ENCODE data around the gene LMTK3.
A peak's percentile ranks its signal among the peaks of the same experiment; 100 is the strongest.

The LMTK3 gene

DNA sequence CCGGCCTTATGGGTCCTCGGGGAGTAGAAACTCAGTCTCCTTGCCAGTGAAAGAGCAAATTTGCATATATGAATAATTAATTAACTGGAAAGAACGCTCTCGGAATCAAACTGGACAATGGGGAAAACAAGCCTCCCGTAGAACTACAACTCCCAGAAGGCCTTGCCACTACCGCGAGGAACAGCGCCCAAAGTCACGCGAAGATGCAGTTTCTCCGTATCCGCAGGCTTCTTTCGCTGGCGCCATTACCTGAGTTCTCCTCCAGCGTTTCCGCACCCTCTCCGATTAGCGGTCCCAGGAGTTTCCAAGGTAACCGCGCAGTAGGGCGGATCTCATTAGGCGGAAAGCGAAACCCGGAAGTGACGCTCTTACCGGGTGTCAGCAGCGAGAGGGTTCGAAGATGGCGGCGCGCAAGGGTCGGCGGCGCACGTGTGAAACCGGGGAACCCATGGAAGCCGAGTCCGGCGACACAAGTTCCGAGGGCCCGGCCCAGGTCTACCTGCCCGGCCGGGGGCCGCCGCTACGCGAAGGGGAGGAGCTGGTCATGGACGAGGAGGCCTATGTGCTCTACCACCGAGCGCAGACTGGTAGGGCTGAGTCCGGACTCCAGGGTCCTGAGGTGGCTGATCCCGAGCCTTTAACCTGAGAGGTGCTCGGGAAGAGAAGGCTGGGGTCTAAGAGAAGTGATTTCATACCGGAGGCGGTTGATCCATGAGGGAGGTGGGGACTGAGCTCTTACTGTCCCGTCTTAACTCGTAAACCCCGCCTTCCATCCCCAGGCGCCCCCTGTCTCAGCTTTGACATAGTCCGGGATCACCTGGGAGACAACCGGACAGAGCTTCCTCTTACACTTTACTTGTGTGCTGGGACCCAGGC lies 65.8 kb downstream of the LMTK3 start, which contains the start of gene GRWD1:
Gene GRWD1, plus strand, starts transcription at position 378 of the 876 bp plus-strand sequence. Its CDS starts 23 bp downstream, at position 401.
- no peak within 1 kb of the TSS for H2BK5ac ChIP-seq (ENCODE audit: low read depth, low read length, poor library complexity, severe bottlenecking)
- peak within 1 kb of the TSS; percentile 91 for H2AK5ac ChIP-seq (ENCODE audit: low read length, severe bottlenecking)
- WGBS, result under 1% methylated on average over 61 of the region's 61 CpGs
- H2AFZ ChIP-seq (ENCODE audit: low read depth, low read length), result peak within 1 kb of the TSS; percentile 94
- peak within 1 kb of the TSS; percentile 27 to 55 for H3K4ac ChIP-seq (ENCODE audit: low read depth in 1 of 2, low read length in 2 of 2)
- peaks cover 18% of the 10 kb centered on the region for H3K4me1 ChIP-seq (ENCODE audit: control insufficient read depth, insufficient read depth, low read depth, low read length)
- peaks cover 41% of the 10 kb centered on the region for H3K79me1 ChIP-seq (replicated peaks; ENCODE audit: low read length, poor library complexity, severe bottlenecking)
- H3K27ac ChIP-seq (ENCODE audit: low read length, poor library complexity, severe bottlenecking), result peak within 1 kb of the TSS; percentile 81
- H4K8ac ChIP-seq (ENCODE audit: low read length), result peak within 1 kb of the TSS; percentile 4
- no peak within 1 kb of the TSS for H2BK12ac ChIP-seq (ENCODE audit: low read length in 2 of 2)
- H3K27me3 ChIP-seq (ENCODE audit: control insufficient read depth in 1 of 2, insufficient read depth in 1 of 2, low read length in 2 of 2), result no peaks in the 10 kb centered on the region
- H4K91ac ChIP-seq (ENCODE audit: low read length), result peak within 1 kb of the TSS; percentile 65
- peak; percentile 98 for DNase-seq
- H3K4me3 ChIP-seq (ENCODE audit: insufficient read depth in 1 of 2, low read depth in 1 of 2, low read length in 2 of 2), result peak within 1 kb of the TSS; percentile 89 to 98
- peak within 1 kb of the TSS; percentile 25 to 69 for H3K18ac ChIP-seq (ENCODE audit: low read depth in 1 of 2, low read length in 2 of 2)
- peak within 1 kb of the TSS; percentile 82 for H2BK15ac ChIP-seq (ENCODE audit: low read depth, poor library complexity, severe bottlenecking)
- peak within 1 kb of the TSS; percentile 96 for H3K4me2 ChIP-seq (ENCODE audit: low read length, poor library complexity, severe bottlenecking)
- H3K23ac ChIP-seq (ENCODE audit: low read length in 2 of 2), result no peak within 1 kb of the TSS
- no peak within 1 kb of the TSS for H2BK120ac ChIP-seq (ENCODE audit: low read depth, low read length)
- peak within 1 kb of the TSS; percentile 95 for H3K9ac ChIP-seq (ENCODE audit: low read length)
- H3K9me3 ChIP-seq (ENCODE audit: control insufficient read depth, low read length), result no peaks in the 10 kb centered on the region
- H3K36me3 ChIP-seq (ENCODE audit: control insufficient read depth in 1 of 2, insufficient read depth in 2 of 2, low read depth in 1 of 2, low read length in 2 of 2), result peaks cover 35 to 41% of the 10 kb centered on the region in 2 experiments
- peak within 1 kb of the TSS in 1 of 2 experiments; percentile 79 for H3K14ac ChIP-seq (ENCODE audit: low read length in 2 of 2)

DNA sequence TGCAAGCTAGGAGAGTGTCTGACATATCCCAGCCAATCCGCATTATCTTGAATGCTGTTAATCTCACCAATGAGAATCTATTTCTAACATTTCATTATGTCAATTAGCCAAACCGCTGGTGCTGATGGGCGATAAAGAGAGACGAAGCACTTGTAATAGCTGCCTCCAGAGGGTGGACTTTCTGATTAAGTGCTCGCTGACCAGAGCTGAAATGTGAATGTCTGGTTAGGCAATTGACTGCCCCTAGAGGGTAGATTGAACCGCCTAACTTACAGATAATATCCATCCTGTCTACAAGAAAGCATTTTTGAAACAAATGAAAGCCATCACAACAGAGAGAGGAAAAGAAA lies 66.4 kb downstream of the LMTK3 start:
- no peaks in the 10 kb centered on the region for H3K9me3 ChIP-seq (ENCODE audit: control insufficient read depth, low read length)
- H2AK5ac ChIP-seq (ENCODE audit: low read length, severe bottlenecking), result no peak overlapping the region
- H3K9ac ChIP-seq (ENCODE audit: low read length), result peak overlapping the region; percentile 95
- peaks cover 17% of the 10 kb centered on the region for H3K4me1 ChIP-seq (ENCODE audit: control insufficient read depth, insufficient read depth, low read depth, low read length)
- no peak overlapping the region for H4K8ac ChIP-seq (ENCODE audit: low read length)
- no peak overlapping the region for H3K23ac ChIP-seq (ENCODE audit: low read length in 2 of 2)
- H2BK15ac ChIP-seq (ENCODE audit: low read depth, poor library complexity, severe bottlenecking), result no peak overlapping the region
- H3K79me1 ChIP-seq (replicated peaks; ENCODE audit: low read length, poor library complexity, severe bottlenecking), result peaks cover 36% of the 10 kb centered on the region
- peak overlapping the region; percentile 88 for H3K4me2 ChIP-seq (ENCODE audit: low read length, poor library complexity, severe bottlenecking)
- H3K4ac ChIP-seq (ENCODE audit: low read depth in 1 of 2, low read length in 2 of 2), result peak overlapping the region in 1 of 2 experiments; percentile 44
- peak overlapping the region in 1 of 2 experiments; percentile 69 for H3K18ac ChIP-seq (ENCODE audit: low read depth in 1 of 2, low read length in 2 of 2)
- H2BK12ac ChIP-seq (ENCODE audit: low read length in 2 of 2), result no peak overlapping the region
- H4K91ac ChIP-seq (ENCODE audit: low read length), result no peak overlapping the region
- H3K4me3 ChIP-seq (ENCODE audit: insufficient read depth in 1 of 2, low read depth in 1 of 2, low read length in 2 of 2), result peak overlapping the region in 1 of 2 experiments; percentile 89
- H3K27me3 ChIP-seq (ENCODE audit: control insufficient read depth in 1 of 2, insufficient read depth in 1 of 2, low read length in 2 of 2), result no peaks in the 10 kb centered on the region
- no peak overlapping the region for H3K14ac ChIP-seq (ENCODE audit: low read length in 2 of 2)
- peak overlapping the region; percentile 81 for H3K27ac ChIP-seq (ENCODE audit: low read length, poor library complexity, severe bottlenecking)
- no peak overlapping the region for H2AFZ ChIP-seq (ENCODE audit: low read depth, low read length)
- DNase-seq, result peak; percentile 91
- no peak overlapping the region for H2BK5ac ChIP-seq (ENCODE audit: low read depth, low read length, poor library complexity, severe bottlenecking)
- 6% methylated on average over 6 of the region's 6 CpGs for WGBS
- H2BK120ac ChIP-seq (ENCODE audit: low read depth, low read length), result no peak overlapping the region
- peaks cover 29 to 35% of the 10 kb centered on the region in 2 experiments for H3K36me3 ChIP-seq (ENCODE audit: control insufficient read depth in 1 of 2, insufficient read depth in 2 of 2, low read depth in 1 of 2, low read length in 2 of 2)

DNA sequence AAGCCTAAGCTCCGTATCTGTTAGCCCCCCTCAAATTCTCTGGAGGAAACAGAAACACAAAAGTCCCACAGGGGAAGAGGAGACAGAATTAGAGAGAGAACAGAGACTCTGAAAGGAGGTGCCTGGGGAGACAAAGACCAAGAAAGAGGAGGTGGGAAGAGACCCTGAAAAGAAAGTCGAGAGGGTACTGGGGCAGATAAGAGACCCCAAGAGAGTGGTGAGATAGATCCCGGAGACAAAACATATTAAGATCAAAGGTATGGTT lies 66.8 kb downstream of the LMTK3 start:
- Histone ChIP-seq H3K23ac (ENCODE audit: low read length in 2 of 2) (no peak overlapping the region), H4K91ac (ENCODE audit: low read length) (peak overlapping the region; percentile 65), H3K4me1 (ENCODE audit: control insufficient read depth, insufficient read depth, low read depth, low read length) (peaks cover 17% of the 10 kb centered on the region), H3K18ac (ENCODE audit: low read depth in 1 of 2, low read length in 2 of 2) (peak overlapping the region in 1 of 2 experiments; percentile 69), H2AK5ac (ENCODE audit: low read length, severe bottlenecking) (peak overlapping the region; percentile 91), H3K27ac (ENCODE audit: low read length, poor library complexity, severe bottlenecking) (peak overlapping the region; percentile 81), H3K36me3 (ENCODE audit: control insufficient read depth in 1 of 2, insufficient read depth in 2 of 2, low read depth in 1 of 2, low read length in 2 of 2) (peaks cover 26 to 32% of the 10 kb centered on the region in 2 experiments), H4K8ac (ENCODE audit: low read length) (no peak overlapping the region), H2AFZ (ENCODE audit: low read depth, low read length) (no peak overlapping the region), H3K27me3 (ENCODE audit: control insufficient read depth in 1 of 2, insufficient read depth in 1 of 2, low read length in 2 of 2) (no peaks in the 10 kb centered on the region), H3K9me3 (ENCODE audit: control insufficient read depth, low read length) (no peaks in the 10 kb centered on the region), H3K14ac (ENCODE audit: low read length in 2 of 2) (no peak overlapping the region), H3K4me3 (ENCODE audit: insufficient read depth in 1 of 2, low read depth in 1 of 2, low read length in 2 of 2) (peak overlapping the region in 1 of 2 experiments; percentile 89), H2BK120ac (ENCODE audit: low read depth, low read length) (no peak overlapping the region), H2BK12ac (ENCODE audit: low read length in 2 of 2) (no peak overlapping the region), H2BK15ac (ENCODE audit: low read depth, poor library complexity, severe bottlenecking) (no peak overlapping the region), H3K4me2 (ENCODE audit: low read length, poor library complexity, severe bottlenecking) (peak overlapping the region; percentile 88), H2BK5ac (ENCODE audit: low read depth, low read length, poor library complexity, severe bottlenecking) (no peak overlapping the region), H3K79me1 (replicated peaks; ENCODE audit: low read length, poor library complexity, severe bottlenecking) (peaks cover 32% of the 10 kb centered on the region), H3K4ac (ENCODE audit: low read depth in 1 of 2, low read length in 2 of 2) (peak overlapping the region in 1 of 2 experiments; percentile 44), H3K9ac (ENCODE audit: low read length) (peak overlapping the region; percentile 95)
- 92% methylated on average over 3 of the region's 3 CpGs for WGBS
- DNase-seq, result peak; percentile 14

DNA sequence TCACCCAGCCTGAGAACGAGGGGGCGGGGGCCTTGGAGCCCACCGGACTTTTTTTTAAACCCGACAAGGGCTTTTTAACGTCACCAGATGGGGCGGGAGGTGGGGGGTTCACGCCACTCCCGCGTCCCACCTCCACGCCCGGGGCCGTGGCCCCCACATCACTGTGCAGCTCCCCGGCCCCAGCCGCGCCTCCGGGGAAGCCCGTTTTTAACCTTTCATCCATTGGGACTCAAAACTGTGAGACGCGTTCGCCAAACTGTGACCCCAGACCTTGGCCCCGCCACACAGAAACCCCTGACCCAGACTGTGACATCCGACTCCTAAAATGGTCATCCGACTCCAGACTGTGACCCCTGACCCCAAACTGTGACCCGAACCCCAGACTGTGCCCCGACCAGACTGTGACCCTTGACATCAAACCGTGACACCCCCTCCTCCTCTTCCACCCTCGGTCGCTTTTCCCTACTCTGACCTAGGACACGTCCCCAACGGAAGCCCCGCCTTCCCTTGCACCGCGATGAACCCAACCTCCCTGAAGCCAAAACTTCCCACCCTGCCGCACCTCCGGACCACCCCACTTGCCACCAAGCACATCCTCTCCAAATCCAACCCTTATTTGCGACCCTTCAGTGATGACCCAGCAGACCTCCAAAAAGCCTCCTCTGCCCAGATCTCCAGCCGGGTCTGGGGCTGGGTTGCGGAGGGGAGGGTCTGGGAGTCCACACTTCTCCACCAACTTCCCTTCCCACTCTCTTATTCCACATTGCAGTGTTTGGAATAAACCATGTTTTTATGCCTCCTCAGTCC lies 67.3 kb downstream of the LMTK3 start:
- Histone ChIP-seq H3K4me3 (ENCODE audit: insufficient read depth in 1 of 2, low read depth in 1 of 2, low read length in 2 of 2) (peak overlapping the region in 1 of 2 experiments; percentile 89), H2BK15ac (ENCODE audit: low read depth, poor library complexity, severe bottlenecking) (peak overlapping the region; percentile 57), H2BK120ac (ENCODE audit: low read depth, low read length) (no peak overlapping the region), H3K14ac (ENCODE audit: low read length in 2 of 2) (peak overlapping the region in 1 of 2 experiments; percentile 55), H3K4ac (ENCODE audit: low read depth in 1 of 2, low read length in 2 of 2) (peak overlapping the region in 1 of 2 experiments; percentile 78), H3K9me3 (ENCODE audit: control insufficient read depth, low read length) (no peaks in the 10 kb centered on the region), H3K4me2 (ENCODE audit: low read length, poor library complexity, severe bottlenecking) (peak overlapping the region; percentile 88), H2BK5ac (ENCODE audit: low read depth, low read length, poor library complexity, severe bottlenecking) (no peak overlapping the region), H3K27me3 (ENCODE audit: control insufficient read depth in 1 of 2, insufficient read depth in 1 of 2, low read length in 2 of 2) (no peaks in the 10 kb centered on the region), H3K79me1 (replicated peaks; ENCODE audit: low read length, poor library complexity, severe bottlenecking) (peaks cover 28% of the 10 kb centered on the region), H3K18ac (ENCODE audit: low read depth in 1 of 2, low read length in 2 of 2) (peak overlapping the region in 1 of 2 experiments; percentile 69), H3K9ac (ENCODE audit: low read length) (peak overlapping the region; percentile 95), H4K91ac (ENCODE audit: low read length) (peak overlapping the region; percentile 65), H2AK5ac (ENCODE audit: low read length, severe bottlenecking) (peak overlapping the region; percentile 91), H2BK12ac (ENCODE audit: low read length in 2 of 2) (no peak overlapping the region), H4K8ac (ENCODE audit: low read length) (peak overlapping the region; percentile 91), H3K27ac (ENCODE audit: low read length, poor library complexity, severe bottlenecking) (peak overlapping the region; percentile 81), H2AFZ (ENCODE audit: low read depth, low read length) (no peak overlapping the region), H3K4me1 (ENCODE audit: control insufficient read depth, insufficient read depth, low read depth, low read length) (peaks cover 17% of the 10 kb centered on the region), H3K23ac (ENCODE audit: low read length in 2 of 2) (no peak overlapping the region), H3K36me3 (ENCODE audit: control insufficient read depth in 1 of 2, insufficient read depth in 2 of 2, low read depth in 1 of 2, low read length in 2 of 2) (peaks cover 21 to 26% of the 10 kb centered on the region in 2 experiments)
- 95% methylated on average over 38 of the region's 38 CpGs for WGBS
- DNase-seq, result no peak

Measured in mesenchymal stem cell (in vitro differentiated cells and primary cell).